ENCODE data around the gene PITPNC1. TPM values are rescaled to one million over a fixed set of nuclear protein-coding genes. Genes with fewer than 3 reads are reported as not detected.
"Not testable (repeated sequence)": the region's sequence is repeated elsewhere in the genome, so short reads cannot be mapped to it uniquely, and the experiment has no call there.

The PITPNC1 gene
- 2.5 and 25.7 TPM in 2 replicates for total RNA-seq (ENCODE audit: low replicate concordance)

DNA sequence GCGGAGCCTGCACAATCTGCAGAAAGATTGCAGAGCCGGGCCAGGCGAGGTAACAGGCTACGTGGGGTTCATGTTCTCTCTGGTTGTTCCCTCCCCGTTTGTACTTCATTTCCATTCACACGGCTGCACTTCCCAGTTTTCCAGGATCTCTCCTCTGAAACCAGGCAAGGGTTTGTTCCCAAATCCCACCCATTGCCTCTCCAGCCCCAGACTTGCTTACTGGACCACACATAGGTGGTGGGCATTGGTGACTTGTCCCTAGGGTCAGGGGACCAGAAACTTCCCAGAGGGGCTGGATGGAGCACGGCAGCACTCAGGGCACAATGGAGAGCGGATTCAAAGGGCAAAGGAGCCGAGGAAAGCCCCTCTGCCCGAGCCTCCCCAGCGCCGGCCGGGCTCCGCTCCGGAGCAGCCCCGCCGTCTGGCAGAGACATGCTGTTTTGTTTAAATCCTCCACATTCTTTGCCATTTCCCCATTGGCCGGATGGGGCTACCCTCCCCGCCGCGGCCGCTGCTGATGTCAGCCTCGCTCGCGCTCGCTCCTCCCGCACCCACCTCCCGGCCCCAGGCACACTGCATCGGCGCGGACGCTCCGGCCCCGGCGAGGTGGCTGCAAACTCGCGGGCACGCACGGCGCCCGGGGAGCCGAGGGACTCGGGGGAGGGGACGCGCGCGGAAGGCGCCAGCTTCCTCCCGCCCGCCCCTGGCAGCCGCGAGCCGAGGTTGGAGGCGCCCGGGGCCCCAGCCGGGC, at the start of gene PITPNC1:
TSS of gene PITPNC1 (plus strand) at position 545 of the 751 bp plus-strand sequence.
- DNase-seq (ENCODE audit: low read depth), result peak; percentile 86
- peak within 1 kb of the TSS; percentile 80 for H3K4me3 ChIP-seq (ENCODE audit: low read depth, low read length)
- peak; percentile 8 for TF ChIP-seq CTCF (IDR thresholded peaks at IDR 0.05; ENCODE audit: insufficient read depth, low read length)

DNA sequence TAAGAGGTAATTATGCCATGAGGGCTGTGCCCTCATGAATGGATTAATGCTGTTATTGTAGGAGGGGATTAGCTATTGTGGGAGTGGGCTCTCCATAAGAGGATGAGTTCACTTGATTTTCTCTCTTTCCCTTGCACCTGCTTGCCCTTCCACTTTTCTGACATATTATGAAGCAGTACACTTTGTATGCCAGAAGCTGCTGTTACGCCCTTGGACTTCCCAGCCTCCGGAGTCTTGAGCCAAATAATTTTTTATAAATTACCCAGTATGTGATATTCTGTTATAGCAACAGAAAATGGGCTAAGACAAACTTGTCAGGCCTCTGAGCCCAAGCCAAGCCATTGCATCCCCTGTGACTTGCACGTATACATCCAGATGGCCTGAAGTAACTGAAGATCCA, 49.1 kb upstream of the PITPNC1 start:
- TF ChIP-seq CTCF (IDR thresholded peaks at IDR 0.05; ENCODE audit: insufficient read depth, low read length), result no peak
- H3K4me3 ChIP-seq (ENCODE audit: low read depth, low read length), result no peak overlapping the region
- no peak for DNase-seq (ENCODE audit: low read depth)

GRCh38 chr17:67331381-67332161, 45.5 kb upstream of the PITPNC1 start:
- not testable (repeated sequence) for DNase-seq (ENCODE audit: low read depth); H3K4me3 ChIP-seq (ENCODE audit: low read depth, low read length)

DNA sequence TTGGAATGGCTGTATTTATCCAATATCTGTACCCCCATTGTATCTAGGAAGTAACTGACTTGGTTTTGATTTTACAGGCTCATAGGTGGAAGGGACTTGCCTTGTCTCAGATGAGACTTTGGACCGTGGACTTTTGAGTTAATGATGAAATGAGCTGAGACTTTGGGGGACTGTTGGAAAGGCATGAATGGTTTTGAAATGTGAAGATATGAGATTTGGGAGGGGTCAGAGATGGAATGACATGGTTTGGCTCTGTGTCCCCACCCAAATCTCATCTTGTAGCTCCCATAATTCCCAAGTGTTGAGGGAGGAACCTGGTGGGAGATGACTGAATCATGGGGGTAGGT, 44.9 kb upstream of the PITPNC1 start:
- not testable (repeated sequence) for DNase-seq (ENCODE audit: low read depth); H3K4me3 ChIP-seq (ENCODE audit: low read depth, low read length)

DNA sequence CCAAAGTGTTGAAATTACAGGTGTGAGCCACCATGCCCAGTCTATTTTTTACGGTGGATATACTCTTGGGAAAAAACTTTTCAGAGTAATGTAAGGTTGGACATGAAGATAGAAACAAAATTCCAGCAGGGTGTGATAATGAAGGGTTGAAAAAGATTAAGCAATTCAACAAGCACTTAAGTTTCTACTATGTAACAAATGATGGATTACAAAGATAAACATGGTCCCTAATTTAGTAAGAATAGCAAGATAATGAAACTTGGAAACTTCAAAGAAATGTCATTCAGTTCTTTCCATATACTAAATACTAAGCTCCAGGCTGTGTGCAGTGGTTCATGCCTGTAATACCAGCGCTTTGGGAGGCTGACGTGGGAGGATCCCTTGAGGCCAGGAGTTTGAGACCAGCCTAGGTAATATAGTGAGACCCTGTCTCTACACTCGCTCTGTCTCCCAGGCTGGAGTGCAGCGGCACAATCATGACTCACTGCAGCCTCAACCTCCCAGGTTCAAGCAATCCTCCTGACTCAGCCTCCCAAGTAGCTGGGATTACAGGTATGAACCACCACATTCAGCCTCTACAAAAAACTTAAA, 41.7 kb upstream of the PITPNC1 start:
- no peak overlapping the region for H3K4me3 ChIP-seq (ENCODE audit: low read depth, low read length)
- peak; percentile 60 for DNase-seq (ENCODE audit: low read depth)
- TF ChIP-seq CTCF (IDR thresholded peaks at IDR 0.05; ENCODE audit: insufficient read depth, low read length), result no peak

DNA sequence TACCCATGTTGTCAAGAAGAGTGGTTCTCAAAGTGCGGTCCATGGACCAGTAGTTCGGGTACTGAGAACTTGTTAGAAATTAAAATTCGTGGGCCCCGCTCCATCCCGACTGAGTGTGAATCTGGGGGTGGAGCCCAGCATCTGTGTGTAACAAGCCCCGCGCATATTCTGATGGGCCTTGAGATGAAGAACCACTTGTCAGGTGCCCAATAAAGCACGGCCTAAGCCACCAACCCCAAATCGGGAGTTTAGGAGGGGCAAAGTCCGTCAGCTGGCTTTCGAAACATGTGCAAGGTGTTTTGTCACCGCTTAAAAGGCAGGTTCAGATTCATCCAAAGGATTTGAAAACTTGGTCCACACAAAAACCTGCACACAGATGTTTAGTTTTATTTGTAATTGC, 40.2 kb upstream of the PITPNC1 start:
- no peak for TF ChIP-seq CTCF (IDR thresholded peaks at IDR 0.05; ENCODE audit: insufficient read depth, low read length)
- H3K4me3 ChIP-seq (ENCODE audit: low read depth, low read length), result no peak overlapping the region
- no peak for DNase-seq (ENCODE audit: low read depth)

DNA sequence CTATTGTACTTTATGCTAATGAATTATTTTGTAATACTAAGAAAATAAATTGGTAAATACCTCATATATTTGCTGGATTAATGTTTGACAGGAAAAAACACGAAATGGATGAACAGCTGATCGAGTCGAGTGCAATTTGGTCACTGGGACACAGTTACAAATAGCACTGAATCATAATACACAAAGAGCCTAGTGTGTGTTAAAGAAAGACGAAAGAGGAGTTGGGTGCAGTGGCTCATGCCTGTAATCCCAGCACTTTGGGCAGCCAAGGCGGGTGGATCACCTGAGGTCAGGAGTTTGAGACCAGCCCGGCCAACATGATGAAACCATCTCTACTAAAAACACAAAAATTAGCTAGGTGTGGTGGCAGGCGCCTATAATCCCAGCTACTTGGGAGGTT, 38.7 kb upstream of the PITPNC1 start:
- H3K4me3 ChIP-seq (ENCODE audit: low read depth, low read length); DNase-seq (ENCODE audit: low read depth): not testable (repeated sequence)

DNA sequence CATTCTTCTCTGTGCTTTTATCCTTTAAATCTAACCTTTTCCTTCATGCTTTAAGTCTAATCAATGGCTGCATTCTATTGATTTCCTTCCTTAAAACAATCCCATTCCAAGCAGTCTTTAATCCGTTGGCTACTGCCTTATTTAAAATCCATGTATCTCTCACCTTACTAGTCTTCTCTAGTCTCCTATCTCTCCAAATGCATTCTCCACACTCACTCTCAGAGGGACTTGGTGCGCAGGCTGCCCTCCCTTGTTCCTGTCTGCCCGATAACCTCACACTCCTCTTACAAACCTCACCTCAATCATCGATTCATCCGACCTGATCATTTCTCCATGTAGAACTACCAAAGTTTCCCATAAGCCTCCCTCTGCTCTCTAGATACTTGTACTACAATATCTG, 33.8 kb upstream of the PITPNC1 start:
- no peak for TF ChIP-seq CTCF (IDR thresholded peaks at IDR 0.05; ENCODE audit: insufficient read depth, low read length)
- DNase-seq (ENCODE audit: low read depth), result no peak
- no peak overlapping the region for H3K4me3 ChIP-seq (ENCODE audit: low read depth, low read length)

Measured in fibroblast of the aortic adventitia (primary cell).